Astrocyte of the cerebellum (primary cell): ENCODE data around the gene PARN.

Source experiments
- DNase-seq: peaks from one replicate; pipeline ENCODE4 v3.0.0-alpha.2; 2011; ENCODE audit warnings: low read depth
- H3K4me3 ChIP-seq: 2 replicates; pipeline ENCODE4 v1.5.1; 2011; ENCODE audit warnings: mild to moderate bottlenecking, low read depth, low read length, moderate library complexity
- CTCF ChIP-seq: IDR thresholded peaks from 2 replicates; pipeline ENCODE4 v1.5.1; 2012; ENCODE audit warnings: low read length, low read depth, moderate library complexity, mild to moderate bottlenecking; ENCODE audit errors: missing control alignments
- in situ Hi-C: cut with HindIII; loops from 2 replicates; pipeline ENCODE4 v1.10.0; 2017; ENCODE audit warnings: low sequenced_read_pairs

The PARN gene

GRCh38 chr16:14629919-14630619 is at the start of gene PARN:
TSS of gene PARN (minus strand) at chr16:14630260. CDS start at chr16:14630125, 135 bp downstream.
- peak within 1 kb of the TSS; percentile 89 for H3K4me3 ChIP-seq
- in situ Hi-C loops: no loop called here
- TF ChIP-seq CTCF: no peak
- DNase-seq: peak; percentile 87

GRCh38 chr16:14678748-14679497 is 48.9 kb upstream of the PARN start:
- no peak for DNase-seq
- no peak overlapping the region for H3K4me3 ChIP-seq
- no peak for TF ChIP-seq CTCF
- in situ Hi-C loops: no loop called here

- no peak for TF ChIP-seq CTCF
- DNase-seq: no peak
- in situ Hi-C loops: no loop called here
- no peak overlapping the region for H3K4me3 ChIP-seq
These were observed 47.6 kb upstream of the PARN start for GRCh38 chr16:14677627-14678026.

- no peak for TF ChIP-seq CTCF
- in situ Hi-C loops: no loop called here
- no peak overlapping the region for H3K4me3 ChIP-seq
- DNase-seq: no peak
These were observed 46.6 kb upstream of the PARN start for GRCh38 chr16:14676633-14677032.

GRCh38 chr16:14672403-14672971 is 42.4 kb upstream of the PARN start:
- TF ChIP-seq CTCF: no peak
- in situ Hi-C loops: no loop called here
- no peak overlapping the region for H3K4me3 ChIP-seq
- no peak for DNase-seq

GRCh38 chr16:14669776-14670175 is 39.7 kb upstream of the PARN start:
- DNase-seq: no peak
- no peak overlapping the region for H3K4me3 ChIP-seq
- in situ Hi-C loops: no loop called here
- TF ChIP-seq CTCF: no peak
